OCI-LY3 (cell line): ENCODE data around the gene CMTM4.

Experiments used
- H2AFZ ChIP-seq: fragments of 200-600, 300-600 bp; shearing (Covaris generic); 2 replicates; pipeline ENCODE4 v1.6.0; 2014; ENCODE audit warnings: antibody characterized with exemption, low read depth, low read length
- H3K27ac ChIP-seq: fragments of 200-600, 300-600 bp; sonication (generic); 2 replicates; pipeline ENCODE4 v1.5.1; 2014; ENCODE audit warnings: mild to moderate bottlenecking, low read length, moderate library complexity, mixed read lengths
- H3K27me3 ChIP-seq: fragments of 200-600, 300-600 bp; sonication (generic); 2 replicates; pipeline ENCODE4 v1.6.1; 2014; ENCODE audit warnings: low read depth, low read length, mixed read lengths
- H3K36me3 ChIP-seq: fragments of 200-600, 300-600 bp; sonication (generic); replicated peaks from 2 replicates; pipeline ENCODE3; 2014; ENCODE audit warnings: low read depth, low read length, mixed read lengths
- H3K4me1 ChIP-seq: fragments of 300-600, 200-600 bp; sonication (generic); 2 replicates; pipeline ENCODE4 v1.6.1; 2014; ENCODE audit warnings: low read length, mixed read lengths
- H3K4me2 ChIP-seq: fragments of 200-600, 300-600 bp; sonication (generic); 2 replicates; pipeline ENCODE4 v1.6.1; 2014; ENCODE audit warnings: low read length, mixed read lengths
- H3K4me3 ChIP-seq: fragments of 300-600, 200-600 bp; sonication (generic); 2 replicates; pipeline ENCODE4 v1.5.1; 2014; ENCODE audit warnings: antibody characterized with exemption, mild to moderate bottlenecking, low read length, moderate library complexity
- H3K79me2 ChIP-seq: fragments of 300-600, 200-600 bp; shearing (Covaris generic); 2 replicates; pipeline ENCODE4 v1.6.1; 2014; ENCODE audit warnings: mild to moderate bottlenecking, low read length, mixed read lengths
- H3K9ac ChIP-seq: fragments of 300-600, 200-600 bp; shearing (Covaris generic); 2 replicates; pipeline ENCODE4 v1.6.0; 2014; ENCODE audit warnings: mild to moderate bottlenecking, low read length, moderate library complexity
- H3K9me3 ChIP-seq: fragments of 200-600, 300-600 bp; shearing (Covaris generic); 2 replicates; pipeline ENCODE4 v1.6.1; 2014; ENCODE audit warnings: low read length, mixed read lengths; ENCODE audit not compliant: insufficient read depth
- H4K20me1 ChIP-seq: fragments of 200-600, 300-600 bp; sonication (generic); 2 replicates; pipeline ENCODE4 v1.6.1; 2016; ENCODE audit warnings: low read length, mixed read lengths; ENCODE audit not compliant: insufficient read depth
- EZH2phosphoT487 ChIP-seq: fragments of 200-600 bp; shearing (Covaris generic); IDR thresholded peaks from 2 replicates; pipeline ENCODE4 v1.6.1; 2018; ENCODE audit warnings: antibody characterized with exemption, mixed run types, low read depth
- TF ChIP-seq, protein P1 (sequence below): fragments of 200-600, 300-600 bp; sonication (generic); IDR thresholded peaks from 2 replicates; pipeline ENCODE4 v1.5.1; 2014; ENCODE audit warnings: antibody characterized with exemption, low read length, low read depth

CMTM4 gene

DNA sequence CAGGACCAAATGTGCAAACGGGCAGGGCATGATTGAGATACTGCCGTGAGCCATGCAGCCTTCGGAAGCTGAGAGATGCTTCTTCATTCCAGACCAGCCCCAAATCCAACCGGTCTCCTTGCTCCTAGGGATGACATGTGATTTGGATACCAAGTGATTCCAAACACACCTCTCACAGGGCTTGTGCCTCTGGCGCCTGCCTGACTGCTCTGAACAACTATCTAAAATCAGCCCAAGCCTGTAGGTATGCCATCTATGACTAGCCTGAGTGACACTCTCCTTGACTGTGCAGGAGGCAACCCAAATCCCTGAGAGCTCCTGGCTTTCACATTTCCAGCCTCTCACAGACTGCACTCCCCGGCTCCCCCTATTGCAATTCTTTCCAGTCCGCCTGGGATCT lies 34.6 kb upstream of the CMTM4 start:
- no peak overlapping the region for H3K4me3 ChIP-seq
- H4K20me1 ChIP-seq = no peaks in the 10 kb centered on the region
- peaks cover 54% of the 10 kb centered on the region for H3K36me3 ChIP-seq
- H3K9ac ChIP-seq = no peak overlapping the region
- no peak for TF ChIP-seq EZH2phosphoT487
- TF ChIP-seq, protein P1, sequence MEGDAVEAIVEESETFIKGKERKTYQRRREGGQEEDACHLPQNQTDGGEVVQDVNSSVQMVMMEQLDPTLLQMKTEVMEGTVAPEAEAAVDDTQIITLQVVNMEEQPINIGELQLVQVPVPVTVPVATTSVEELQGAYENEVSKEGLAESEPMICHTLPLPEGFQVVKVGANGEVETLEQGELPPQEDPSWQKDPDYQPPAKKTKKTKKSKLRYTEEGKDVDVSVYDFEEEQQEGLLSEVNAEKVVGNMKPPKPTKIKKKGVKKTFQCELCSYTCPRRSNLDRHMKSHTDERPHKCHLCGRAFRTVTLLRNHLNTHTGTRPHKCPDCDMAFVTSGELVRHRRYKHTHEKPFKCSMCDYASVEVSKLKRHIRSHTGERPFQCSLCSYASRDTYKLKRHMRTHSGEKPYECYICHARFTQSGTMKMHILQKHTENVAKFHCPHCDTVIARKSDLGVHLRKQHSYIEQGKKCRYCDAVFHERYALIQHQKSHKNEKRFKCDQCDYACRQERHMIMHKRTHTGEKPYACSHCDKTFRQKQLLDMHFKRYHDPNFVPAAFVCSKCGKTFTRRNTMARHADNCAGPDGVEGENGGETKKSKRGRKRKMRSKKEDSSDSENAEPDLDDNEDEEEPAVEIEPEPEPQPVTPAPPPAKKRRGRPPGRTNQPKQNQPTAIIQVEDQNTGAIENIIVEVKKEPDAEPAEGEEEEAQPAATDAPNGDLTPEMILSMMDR = no peak
- H3K27ac ChIP-seq = no peak overlapping the region
- no peaks in the 10 kb centered on the region for H3K79me2 ChIP-seq
- H3K9me3 ChIP-seq = no peaks in the 10 kb centered on the region
- no peak overlapping the region for H3K4me2 ChIP-seq
- no peaks in the 10 kb centered on the region for H3K27me3 ChIP-seq
- no peak overlapping the region for H2AFZ ChIP-seq
- no peaks in the 10 kb centered on the region for H3K4me1 ChIP-seq

DNA sequence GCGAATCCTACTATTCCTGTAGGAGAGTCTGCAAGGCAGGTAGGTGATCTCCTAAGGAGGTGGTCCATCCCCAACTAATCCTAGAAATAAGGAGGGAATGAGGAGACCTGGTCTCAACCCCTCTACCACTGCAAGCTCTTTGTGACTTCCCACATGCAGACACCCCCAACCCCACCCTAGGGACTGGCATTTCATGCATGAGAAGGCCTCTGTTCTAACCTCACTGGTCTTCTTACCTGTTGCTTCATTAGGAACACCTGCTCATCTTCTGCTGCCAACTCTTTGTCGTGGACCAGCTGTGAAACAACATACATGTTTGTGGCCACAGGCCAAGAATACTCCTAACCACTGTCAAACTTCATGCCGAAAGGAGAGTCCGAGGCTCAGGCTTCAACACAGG lies 32.3 kb upstream of the CMTM4 start:
- H3K27ac ChIP-seq = no peak overlapping the region
- no peak overlapping the region for H3K4me3 ChIP-seq
- H3K4me2 ChIP-seq = no peak overlapping the region
- H3K4me1 ChIP-seq = no peaks in the 10 kb centered on the region
- H3K79me2 ChIP-seq = no peaks in the 10 kb centered on the region
- H3K36me3 ChIP-seq = peaks cover 58% of the 10 kb centered on the region
- H2AFZ ChIP-seq = no peak overlapping the region
- no peak overlapping the region for H3K9ac ChIP-seq
- TF ChIP-seq, protein P1 = no peak
- TF ChIP-seq EZH2phosphoT487 = no peak
- no peaks in the 10 kb centered on the region for H3K9me3 ChIP-seq
- no peaks in the 10 kb centered on the region for H3K27me3 ChIP-seq
- no peaks in the 10 kb centered on the region for H4K20me1 ChIP-seq

DNA sequence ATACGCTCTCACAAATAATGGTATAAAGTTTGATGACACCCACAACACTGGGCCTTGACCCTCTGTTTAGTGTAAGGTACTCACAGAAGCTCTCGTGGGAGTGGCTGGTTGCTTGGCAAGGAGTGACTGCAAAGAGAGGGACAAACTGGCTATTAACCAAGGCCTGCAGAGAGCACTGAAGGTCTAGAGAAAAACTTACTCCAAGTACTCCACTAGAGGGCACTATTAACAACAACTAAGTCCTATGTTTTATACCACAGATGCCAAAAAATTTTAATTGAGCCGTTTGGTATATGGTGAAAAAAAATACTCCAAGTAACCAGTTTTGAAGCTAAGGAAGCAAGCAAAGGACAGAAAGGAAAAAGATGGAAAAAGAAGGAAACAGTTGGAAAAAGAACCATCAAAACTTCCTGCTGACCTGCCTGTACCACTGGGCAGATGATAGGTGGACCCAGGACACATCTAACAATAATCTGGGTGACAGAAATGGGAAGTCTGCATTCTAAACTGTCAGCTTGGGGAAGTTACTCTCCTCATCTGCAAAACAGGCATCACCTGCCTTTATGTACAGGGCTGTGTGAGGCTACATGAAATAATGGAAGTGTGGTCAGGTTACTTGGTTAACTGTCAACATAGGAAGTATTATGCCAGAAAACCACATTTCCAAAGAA lies 31.7 kb upstream of the CMTM4 start:
- Histone ChIP-seq H3K9me3 (no peaks in the 10 kb centered on the region), H3K4me3 (no peak overlapping the region), H3K27me3 (no peaks in the 10 kb centered on the region), H3K27ac (no peak overlapping the region), H3K36me3 (peaks cover 63% of the 10 kb centered on the region), H2AFZ (no peak overlapping the region), H4K20me1 (no peaks in the 10 kb centered on the region), H3K79me2 (no peaks in the 10 kb centered on the region), H3K9ac (no peak overlapping the region), H3K4me1 (no peaks in the 10 kb centered on the region), H3K4me2 (no peak overlapping the region)
- TF ChIP-seq, protein P1 = peak; percentile 73
- TF ChIP-seq EZH2phosphoT487 = no peak

DNA sequence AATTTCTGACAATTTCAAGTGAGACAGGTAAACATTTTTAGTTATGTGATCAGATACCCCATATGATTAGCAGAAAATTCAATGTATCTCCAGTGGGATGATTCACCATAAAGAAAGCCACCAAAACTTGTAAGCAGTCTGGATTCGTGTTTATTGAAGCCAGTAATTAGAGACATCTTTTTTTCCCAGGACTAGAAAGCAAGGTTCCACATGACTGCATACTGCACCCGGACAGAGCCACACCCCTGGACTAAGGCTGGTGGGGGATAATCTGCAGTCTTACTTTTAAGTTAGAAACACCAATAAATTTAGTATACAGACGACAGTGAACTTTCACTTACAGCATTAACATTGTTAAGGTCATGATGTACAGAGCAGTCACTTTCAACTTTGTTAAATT lies 24.2 kb upstream of the CMTM4 start:
- TF ChIP-seq EZH2phosphoT487 = no peak
- TF ChIP-seq, protein P1 = no peak
- Histone ChIP-seq H2AFZ (no peak overlapping the region), H3K9me3 (no peaks in the 10 kb centered on the region), H3K36me3 (peaks cover 22% of the 10 kb centered on the region), H4K20me1 (no peaks in the 10 kb centered on the region), H3K27ac (no peak overlapping the region), H3K27me3 (no peaks in the 10 kb centered on the region), H3K4me1 (no peaks in the 10 kb centered on the region), H3K79me2 (no peaks in the 10 kb centered on the region), H3K9ac (no peak overlapping the region), H3K4me3 (no peak overlapping the region), H3K4me2 (no peak overlapping the region)
